ENCODE data around the gene SETBP1.

SETBP1 gene

GRCh38 chr18:44911260-44911659, 230.6 kb downstream of the SETBP1 start:
- TF ChIP-seq CTCF (IDR thresholded peaks at IDR 0.05; ENCODE audit: control insufficient read depth, extremely low read depth, insufficient read depth) = no peak

GRCh38 chr18:44911773-44912172, 231.1 kb downstream of the SETBP1 start:
- DNase-seq (ENCODE audit: low read depth) = no peak
- no peak overlapping the region for H3K4me3 ChIP-seq (ENCODE audit: low read depth, low read length)
- TF ChIP-seq CTCF (IDR thresholded peaks at IDR 0.05; ENCODE audit: control insufficient read depth, extremely low read depth, insufficient read depth) = no peak

More at GRCh38 chr18:44911260-44911659, 230.6 kb downstream of the SETBP1 start:
- no peak for DNase-seq (ENCODE audit: low read depth)
- H3K4me3 ChIP-seq (ENCODE audit: low read depth, low read length) = no peak overlapping the region

- TF ChIP-seq CTCF (IDR thresholded peaks at IDR 0.05; ENCODE audit: control insufficient read depth, extremely low read depth, insufficient read depth) = no peak
- no peak overlapping the region for H3K4me3 ChIP-seq (ENCODE audit: low read depth, low read length)
- no peak for DNase-seq (ENCODE audit: low read depth)
Measured at GRCh38 chr18:44912740-44913478, 232.2 kb downstream of the SETBP1 start.

- no peak overlapping the region for H3K4me3 ChIP-seq (ENCODE audit: low read depth, low read length)
- TF ChIP-seq CTCF (IDR thresholded peaks at IDR 0.05; ENCODE audit: control insufficient read depth, extremely low read depth, insufficient read depth) = no peak
Measured at GRCh38 chr18:44914028-44914427, 233.3 kb downstream of the SETBP1 start.

GRCh38 chr18:44915213-44915612, 234.5 kb downstream of the SETBP1 start:
- H3K4me3 ChIP-seq (ENCODE audit: low read depth, low read length) = no peak overlapping the region
- DNase-seq (ENCODE audit: low read depth) = no peak
- TF ChIP-seq CTCF (IDR thresholded peaks at IDR 0.05; ENCODE audit: control insufficient read depth, extremely low read depth, insufficient read depth) = no peak

More at GRCh38 chr18:44914028-44914427, 233.3 kb downstream of the SETBP1 start:
- DNase-seq (ENCODE audit: low read depth) = no peak

GRCh38 chr18:44915661-44916060, 235.0 kb downstream of the SETBP1 start:
- TF ChIP-seq CTCF (IDR thresholded peaks at IDR 0.05; ENCODE audit: control insufficient read depth, extremely low read depth, insufficient read depth) = no peak
- DNase-seq (ENCODE audit: low read depth) = no peak
- no peak overlapping the region for H3K4me3 ChIP-seq (ENCODE audit: low read depth, low read length)
